Measurements from ENCODE around the gene VSTM1. TPM values are rescaled to one million over a fixed set of nuclear protein-coding genes. Genes with fewer than 3 reads are reported as not detected.
A peak's percentile ranks its signal among the peaks of the same experiment; 100 is the strongest.
"Not testable (repeated sequence)": the region's sequence is repeated elsewhere in the genome, so short reads cannot be mapped to it uniquely, and the experiment has no call there.

Gene VSTM1, protein sequence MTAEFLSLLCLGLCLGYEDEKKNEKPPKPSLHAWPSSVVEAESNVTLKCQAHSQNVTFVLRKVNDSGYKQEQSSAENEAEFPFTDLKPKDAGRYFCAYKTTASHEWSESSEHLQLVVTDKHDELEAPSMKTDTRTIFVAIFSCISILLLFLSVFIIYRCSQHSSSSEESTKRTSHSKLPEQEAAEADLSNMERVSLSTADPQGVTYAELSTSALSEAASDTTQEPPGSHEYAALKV
- not detected in 2 replicates for total RNA-seq (2014; rRNA removed)
- polyA plus RNA-seq (2012) = not detected

DNA sequence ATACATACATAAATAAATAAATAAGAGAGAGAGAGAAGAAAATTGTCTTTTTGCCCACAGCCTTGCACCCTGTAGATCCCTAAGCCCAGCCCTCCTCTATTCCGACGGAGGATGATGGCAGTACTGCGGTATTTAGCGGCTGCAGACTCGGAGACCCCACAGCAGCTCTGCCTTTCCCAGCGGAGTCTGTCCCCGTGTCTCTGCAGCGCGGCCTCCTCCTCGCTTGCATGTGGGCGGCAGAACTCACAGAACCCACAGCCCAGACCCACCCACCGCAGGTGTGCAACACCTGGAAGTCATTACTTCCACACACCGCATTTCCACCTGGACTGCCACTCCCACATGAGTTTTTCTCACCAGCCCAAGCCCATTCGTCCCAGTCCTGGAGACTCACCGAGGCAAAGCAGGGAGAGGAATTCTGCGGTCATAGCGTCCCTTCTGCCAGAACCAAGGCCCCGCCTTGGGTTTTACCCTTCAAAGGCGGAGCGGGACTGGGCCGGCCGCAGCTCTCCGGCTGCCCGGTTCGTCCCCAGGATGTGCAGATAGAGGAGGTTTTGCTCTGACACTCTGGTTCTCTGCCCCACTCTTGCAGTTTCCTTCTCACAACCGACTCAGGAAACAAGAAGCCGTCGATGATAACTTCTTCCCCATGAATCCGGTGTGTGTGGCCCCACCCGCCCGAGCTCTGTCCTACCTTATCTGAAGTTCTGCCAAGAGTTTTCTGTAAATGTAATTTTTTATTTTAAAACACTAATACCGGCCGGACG lies at the start of gene VSTM1:
Gene VSTM1, minus strand, starts transcription at position 548 of the 767 bp plus-strand sequence. Its CDS starts 120 bp downstream, at position 428.
- no peak for DNase-seq (ENCODE audit: low read depth)

DNA sequence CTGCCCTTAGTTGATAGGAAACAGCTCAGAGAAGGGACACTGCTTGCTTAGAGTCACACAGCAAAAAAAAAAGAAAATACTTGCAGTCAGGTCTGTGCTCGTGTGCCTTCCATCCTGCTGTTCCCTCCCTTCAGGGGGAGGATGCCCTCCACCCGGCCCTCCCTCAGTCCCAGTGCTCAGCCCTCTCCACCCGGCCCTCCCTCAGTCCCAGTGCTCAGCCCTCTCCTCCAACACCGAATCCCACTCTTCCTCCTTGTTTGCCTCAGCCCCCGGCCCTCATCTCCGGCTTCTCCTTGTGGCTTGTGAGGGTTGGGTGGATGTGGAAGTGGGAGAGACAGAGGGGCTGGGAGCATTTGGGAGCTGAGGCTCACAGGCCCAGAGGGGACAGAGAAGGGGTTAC lies 46.0 kb upstream of the VSTM1 start:
- DNase-seq (ENCODE audit: low read depth) = no peak

DNA sequence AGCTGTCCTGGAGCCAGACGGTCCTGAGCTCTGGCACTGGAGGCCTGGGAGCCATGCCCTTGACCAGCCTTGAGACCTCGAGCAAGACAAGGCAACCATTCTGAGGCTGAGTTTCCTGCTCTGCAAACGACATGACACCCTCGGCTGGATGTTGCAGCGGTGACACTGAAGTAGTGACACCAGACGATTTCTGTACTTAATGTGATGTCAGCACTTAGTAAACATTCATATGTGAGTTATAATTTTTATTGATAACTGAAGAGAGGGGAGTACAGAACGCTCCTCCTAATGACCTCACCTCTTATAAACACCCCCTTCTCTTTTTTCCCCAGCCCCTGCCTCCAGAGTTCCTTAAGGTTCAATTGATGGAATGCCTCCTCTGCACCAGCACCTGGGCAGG lies 44.8 kb upstream of the VSTM1 start:
- no peak for DNase-seq (ENCODE audit: low read depth)

DNA sequence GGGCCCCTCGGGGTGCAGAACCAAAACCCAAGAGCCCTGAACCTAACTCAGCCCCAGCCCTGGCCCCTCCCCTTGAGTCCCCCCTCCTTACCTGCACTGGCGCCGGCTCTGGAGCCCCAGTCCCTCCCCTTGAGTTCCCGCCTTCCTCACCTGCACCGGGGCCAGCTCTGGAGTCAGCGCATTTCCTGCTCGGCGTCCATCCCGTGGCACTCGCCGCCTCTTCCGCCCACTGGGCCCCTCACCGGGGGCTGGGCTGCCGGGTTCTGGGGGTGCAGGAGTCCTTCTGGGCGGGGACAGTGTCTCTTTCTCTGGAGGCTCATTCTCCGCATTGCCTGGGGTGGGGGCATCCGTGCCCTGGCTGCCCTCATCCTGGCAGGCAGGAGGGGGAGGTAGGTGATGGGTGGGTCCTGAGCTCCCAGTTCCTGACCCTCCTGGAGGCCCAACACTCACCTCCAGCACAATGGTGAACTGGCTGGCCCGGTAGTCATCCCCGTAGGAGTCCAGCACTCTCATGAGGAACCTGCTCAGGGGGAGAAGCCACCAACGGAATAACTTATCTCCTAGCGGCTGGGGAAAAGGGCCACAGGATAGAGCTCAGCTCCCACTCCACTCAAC lies 44.3 kb upstream of the VSTM1 start:
- no peak for DNase-seq (ENCODE audit: low read depth)

DNA sequence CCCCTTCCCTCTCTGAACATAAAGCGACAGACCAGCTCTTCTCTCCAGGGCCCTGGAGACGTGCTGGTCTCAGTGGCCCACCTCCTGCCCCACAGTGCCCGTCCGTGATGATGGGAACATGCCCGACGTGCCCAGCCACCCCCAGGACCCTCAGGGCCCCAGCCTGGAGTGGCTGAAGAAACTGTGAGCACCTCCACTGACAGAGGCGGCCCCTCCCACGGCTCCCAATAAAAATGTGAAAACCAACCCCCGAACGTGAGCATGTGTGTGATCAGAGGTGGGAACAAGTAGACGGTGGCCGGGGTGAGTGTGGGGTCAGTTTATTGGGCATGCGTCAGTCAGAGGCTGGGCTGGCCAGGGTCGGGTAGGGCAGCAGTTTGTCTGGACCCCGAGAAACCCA lies 43.0 kb upstream of the VSTM1 start:
- no peak for DNase-seq (ENCODE audit: low read depth)

DNA sequence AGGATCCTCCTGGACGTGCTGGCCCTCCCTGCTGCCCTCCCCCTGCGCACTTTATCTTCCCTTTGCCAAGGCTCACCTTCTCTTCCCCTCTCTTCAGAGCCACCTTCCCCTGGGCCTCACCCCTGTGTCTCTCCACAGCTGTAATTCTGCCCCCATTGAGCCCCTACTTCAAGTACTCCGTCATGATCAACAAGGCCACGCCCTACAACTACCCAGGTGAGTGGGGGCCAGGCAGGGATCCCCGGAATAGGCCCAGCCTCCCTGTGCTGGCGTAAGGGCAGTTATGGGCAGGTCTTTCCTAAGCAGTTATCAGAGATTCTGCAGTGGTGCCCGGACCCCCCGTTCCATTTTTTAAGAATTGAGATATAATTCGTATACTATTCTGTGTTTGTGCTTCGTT lies 42.1 kb upstream of the VSTM1 start:
- DNase-seq (ENCODE audit: low read depth) = no peak

DNA sequence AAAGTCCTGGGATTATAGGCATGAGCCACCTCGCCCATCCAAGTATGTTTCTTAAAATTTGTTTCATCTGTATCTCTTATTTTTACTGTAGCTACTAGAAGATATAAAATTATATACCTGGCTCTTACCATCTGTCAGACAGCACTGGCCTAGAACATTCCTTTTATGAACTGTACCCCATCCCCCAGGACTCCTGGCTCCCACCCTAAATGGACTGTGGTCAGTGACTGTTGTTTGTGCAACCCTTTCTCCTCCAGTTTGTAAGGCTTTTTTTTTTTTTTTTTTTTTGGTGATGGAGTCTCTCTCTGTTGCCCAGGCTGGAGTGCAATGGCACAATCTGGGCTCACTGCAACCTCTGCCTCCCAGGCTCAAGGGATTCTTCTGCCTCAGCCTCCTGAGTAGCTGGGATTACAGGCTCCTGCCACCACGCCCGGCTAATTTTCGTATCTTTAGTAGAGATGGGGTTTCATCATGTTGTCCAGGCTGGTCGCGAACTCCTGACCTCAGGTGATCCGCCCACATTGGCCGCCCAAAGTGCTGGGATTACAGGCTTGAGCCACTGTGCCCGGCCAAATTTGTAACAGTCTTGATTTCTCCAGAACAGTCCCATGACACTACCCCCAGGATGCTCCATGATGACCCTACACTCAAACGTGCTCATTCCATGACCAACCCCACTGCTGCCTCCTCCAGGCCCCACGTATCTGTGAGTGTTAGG lies 41.5 kb upstream of the VSTM1 start:
- DNase-seq (ENCODE audit: low read depth) = no peak

DNA sequence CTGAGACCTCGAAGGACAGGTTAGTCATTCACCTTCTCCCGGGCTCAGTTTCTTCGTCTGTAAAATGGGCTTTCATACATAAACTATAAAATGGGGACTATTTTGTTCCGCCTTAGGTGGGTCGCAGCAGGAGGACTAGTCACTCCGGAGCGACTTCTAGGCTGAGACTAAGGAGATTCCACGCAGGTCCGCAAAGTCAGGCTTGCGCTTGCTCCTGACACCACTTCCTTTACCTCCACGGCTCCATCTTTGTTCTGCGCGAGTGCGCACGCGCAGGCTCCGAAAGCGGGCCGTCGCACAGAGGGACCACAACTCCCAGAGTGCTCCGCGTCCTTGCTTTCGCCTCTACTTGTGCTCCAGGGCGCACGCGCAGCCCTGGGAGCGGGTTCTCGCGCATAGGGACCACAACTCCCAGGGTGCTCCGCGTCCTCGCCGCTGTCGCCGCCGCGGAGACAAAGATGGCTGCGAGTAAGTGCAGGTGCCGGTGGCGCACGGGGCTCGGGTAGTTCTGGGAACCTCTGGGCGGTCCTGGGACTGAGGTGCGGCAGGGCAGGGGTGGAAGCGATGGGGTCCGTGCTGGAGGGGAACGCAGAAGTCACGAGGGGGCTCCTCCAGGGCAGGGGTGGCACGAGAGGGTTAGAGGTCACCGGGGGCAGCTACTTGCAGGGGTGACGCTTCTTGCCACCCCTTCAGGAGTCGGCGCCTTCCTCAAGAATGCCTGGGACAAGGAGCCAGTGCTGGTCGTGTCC lies 38.9 kb upstream of the VSTM1 start, which contains the start of gene NDUFA3:
Gene NDUFA3, plus strand, starts transcription at position 435 of the 749 bp plus-strand sequence. Its CDS starts 24 bp downstream, at position 459.
- peak; percentile 97 for DNase-seq (ENCODE audit: low read depth)

DNA sequence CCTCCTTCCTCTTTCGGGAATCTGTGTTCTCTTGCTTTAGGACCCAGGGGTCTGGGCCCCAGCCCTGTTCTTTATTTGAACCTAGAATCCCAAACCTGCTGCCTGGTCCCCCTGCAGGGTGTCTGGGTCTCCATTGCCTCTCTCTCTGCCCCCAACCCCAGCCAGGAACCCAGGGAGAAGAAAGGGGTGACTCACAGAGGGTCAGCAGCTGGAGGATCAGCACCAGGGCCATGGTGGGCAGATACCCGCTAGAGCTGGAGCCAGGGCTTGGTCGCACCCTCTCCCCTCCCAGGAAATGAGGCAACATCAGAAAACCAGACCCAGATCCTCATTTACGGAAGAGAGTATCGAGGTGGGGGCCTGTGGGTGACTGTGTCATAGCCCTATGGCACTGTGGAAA lies 36.9 kb upstream of the VSTM1 start, which contains the start of gene OSCAR:
Gene OSCAR, minus strand, starts transcription at position 243 of the 400 bp plus-strand sequence. Its CDS starts 11 bp downstream, at position 232.
- DNase-seq (ENCODE audit: low read depth) = no peak

DNA sequence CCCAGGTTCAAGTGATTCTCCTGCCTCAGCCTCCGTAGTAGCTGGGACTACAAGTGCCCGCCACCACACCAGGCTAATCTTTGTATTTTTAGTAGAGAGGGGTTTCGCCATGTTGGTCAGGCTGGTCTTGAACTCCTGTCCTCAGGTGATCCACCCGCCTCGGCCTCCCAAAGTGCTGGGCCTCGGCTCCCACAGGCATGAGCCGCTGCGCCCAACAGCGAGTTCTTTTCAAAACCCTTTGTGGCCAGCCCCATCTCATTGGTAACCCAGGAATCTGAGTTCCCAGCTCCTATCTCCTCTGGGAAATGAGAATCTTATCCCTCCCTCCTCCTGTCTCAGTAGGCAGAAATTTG lies 36.2 kb upstream of the VSTM1 start:
- DNase-seq (ENCODE audit: low read depth) = not testable (repeated sequence)

DNA sequence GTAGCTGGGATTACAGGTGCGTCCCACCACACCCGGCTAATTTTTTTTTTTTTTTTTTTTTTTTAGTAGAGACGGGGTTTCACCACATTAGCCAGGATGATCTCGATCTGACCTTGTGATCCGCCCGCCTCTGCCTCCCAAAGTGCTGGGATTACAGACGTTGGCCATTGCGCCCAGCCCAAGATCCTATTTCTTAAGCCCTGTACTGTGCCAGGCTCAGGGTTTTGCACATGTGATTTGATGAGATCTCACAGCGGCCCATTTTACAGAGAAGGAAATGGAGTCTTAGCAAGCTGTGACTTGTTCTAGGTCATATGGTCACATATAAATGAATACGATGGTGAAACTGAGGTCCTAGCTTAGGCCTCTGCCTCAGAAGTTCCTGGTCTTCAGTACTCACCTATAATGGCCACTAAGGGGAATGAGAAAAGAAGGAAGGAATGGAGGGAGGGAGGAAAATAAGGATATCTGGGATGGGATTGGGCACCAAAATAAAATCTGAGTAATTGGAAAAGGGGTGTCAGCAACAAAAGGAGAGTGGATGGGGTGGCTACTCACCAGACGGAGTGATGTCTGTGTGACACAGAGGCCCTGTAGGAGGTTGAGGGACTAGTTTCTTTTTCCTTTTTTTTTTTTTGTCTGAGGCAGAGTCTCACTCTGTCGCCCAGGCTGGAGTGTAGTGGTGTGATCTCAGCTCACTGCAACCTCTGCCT lies 35.6 kb upstream of the VSTM1 start:
- DNase-seq (ENCODE audit: low read depth) = no peak

DNA sequence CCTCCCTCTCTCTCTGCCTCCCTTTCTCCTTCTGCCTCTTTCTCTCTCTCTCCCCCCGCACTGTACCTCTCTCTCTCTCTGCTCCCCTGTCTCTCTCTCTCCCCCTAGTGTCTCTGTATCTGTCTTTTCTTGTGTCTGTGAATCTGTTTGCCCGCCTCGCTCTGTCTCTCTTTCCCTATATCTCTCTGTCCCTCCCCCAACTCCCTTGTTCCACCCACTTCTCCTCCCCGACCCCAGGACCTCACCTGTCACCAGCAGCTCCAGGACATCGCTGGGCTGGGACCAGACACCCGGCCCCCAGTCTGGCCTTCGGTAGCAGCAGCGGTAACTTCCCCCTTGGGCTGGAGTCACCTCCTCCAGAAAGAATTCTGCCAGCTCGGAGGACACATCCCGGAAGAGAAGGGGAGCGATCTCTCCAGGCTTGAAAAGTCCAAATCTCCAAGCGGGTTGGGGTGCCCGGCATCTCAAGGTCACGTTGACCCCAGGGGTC lies 33.0 kb upstream of the VSTM1 start:
- DNase-seq (ENCODE audit: low read depth) = peak; percentile 66

DNA sequence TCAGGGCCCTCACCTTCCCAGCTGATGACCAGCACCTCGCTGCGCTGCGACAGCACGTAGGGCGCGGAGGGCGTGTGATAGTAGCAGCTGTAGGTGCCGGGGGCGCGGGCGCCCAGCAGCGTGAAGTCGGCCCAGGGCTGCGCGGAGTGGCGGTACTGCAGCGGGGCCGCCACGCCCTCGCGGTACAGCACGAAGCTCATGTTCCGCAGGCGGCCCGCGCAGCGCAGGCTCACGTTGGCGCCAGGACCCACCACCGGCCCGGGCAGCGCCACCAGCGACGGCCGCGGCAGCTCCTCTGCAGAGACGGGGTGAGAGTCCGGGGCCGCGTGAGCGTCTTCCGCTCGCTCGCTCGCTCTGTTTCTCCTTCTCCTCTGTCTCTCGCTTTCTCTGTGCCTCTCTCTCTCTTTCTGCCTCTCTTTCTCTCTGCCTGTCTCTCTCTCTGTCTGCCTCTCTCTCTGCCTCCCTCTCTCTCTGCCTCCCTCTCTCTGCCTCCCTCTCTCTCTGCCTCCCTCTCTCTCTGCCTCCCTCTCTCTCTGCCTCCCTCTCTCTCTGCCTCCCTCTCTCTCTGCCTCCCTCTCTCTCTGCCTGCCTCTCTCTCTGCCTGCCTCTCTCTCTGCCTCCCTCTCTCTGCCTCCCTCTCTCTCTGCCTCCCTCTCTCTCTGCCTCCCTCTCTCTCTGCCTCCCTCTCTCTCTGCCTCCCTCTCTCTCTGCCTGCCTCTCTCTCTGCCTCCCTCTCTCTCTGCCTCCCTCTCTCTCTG lies 32.3 kb upstream of the VSTM1 start:
- peak; percentile 39 for DNase-seq (ENCODE audit: low read depth)

DNA sequence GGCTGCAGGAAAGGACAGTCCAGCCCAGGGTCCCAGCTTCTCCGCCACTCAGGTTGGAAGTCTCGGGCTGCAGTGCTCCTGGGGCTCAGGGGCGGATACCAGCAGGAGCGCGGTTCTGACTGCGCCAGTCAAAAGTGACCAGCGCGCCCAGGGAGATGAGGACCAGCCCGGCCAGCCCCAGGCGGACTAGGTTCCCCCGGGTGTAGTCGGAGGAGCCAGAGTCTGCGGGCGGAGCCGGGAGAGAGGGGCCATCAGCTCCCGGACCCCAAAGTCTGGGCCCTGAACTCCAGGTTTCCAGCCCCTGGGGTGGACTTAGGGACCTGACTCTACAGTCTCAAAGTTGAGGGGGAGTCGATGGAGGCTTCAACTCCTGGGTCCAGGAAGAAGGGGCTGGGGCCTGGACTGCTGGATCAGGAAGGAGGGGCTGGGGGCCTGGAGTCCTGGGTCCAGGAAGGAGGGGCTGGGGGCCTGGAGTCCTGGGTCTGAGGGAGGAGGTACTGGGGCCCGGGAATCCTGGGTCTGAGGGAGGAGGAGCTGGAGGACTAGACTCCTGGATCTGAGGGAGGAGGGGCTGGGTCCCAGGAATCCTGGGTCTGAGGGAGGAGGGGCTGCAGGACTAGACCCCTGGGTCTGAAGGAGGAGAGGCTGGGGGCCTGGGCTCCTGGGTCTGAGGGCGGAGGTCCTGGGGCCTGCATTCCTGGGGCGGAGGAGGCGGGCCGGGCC lies 31.6 kb upstream of the VSTM1 start:
- no peak for DNase-seq (ENCODE audit: low read depth)

DNA sequence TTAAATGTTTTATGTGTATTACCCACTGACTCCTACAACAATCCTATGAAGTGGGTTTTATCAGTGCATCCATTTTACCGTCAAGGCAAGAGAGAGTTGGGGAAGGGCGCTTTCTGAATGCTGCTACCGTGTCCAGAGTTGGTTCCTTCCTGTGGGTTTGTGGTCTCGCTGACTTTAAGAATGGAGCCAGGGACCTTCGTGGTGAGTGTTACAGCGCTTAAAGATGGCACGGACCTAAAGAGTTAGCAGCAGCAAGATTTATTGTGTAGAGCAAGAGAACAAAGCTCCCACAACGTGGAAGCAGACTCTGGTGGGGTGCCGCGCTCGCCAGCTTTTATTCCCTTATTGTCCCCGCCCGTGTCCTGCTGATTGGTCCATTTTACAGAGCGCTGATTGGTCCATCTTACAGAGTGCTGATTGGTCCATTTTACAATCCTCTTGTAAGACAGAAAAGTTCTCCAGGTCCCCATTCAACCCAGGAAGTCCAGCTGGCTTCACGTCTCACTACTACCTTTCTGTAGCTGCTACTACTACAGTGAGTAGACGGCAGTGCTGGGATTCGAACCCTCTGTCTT lies 30.8 kb upstream of the VSTM1 start:
- no peak for DNase-seq (ENCODE audit: low read depth)

DNA sequence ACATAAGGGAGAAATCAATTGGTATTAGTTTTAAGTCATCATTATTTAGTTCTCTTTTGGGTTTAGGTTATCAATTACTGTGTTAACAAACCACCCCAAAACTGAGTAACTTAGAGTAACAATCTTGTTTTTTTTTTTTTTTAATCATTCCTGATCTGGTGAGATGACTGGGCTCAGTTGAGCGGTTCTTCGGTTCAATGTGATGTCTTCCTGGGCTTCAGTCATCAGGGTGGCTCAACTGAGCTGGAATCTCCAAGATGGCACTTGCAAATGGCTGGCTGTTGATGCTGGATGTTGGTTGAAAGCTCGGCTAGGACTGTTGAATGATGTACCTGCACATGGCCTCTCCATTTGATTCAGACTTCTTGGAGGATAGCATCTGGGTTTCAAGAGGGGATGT lies 20.7 kb upstream of the VSTM1 start:
- no peak for DNase-seq (ENCODE audit: low read depth)

DNA sequence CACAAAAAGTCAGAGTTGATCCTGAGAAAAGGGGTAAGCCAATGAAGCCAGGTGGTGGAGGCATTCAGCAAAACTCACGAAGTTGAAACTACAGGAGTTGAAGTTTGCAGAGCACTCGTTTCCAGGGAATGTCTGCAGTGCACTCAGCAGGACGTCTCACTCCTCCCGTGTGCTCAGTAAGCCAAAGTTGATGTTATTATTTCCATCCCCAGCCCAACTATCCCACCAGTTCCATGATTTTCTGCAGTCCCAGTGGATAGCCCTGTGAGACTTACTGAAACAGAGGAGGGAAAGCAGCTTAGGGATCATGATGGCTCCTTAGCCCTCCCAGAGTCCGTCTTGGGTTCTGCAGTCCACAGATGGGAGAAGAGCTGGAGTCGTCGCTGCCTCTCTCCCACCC lies 17.3 kb upstream of the VSTM1 start, which contains the start of gene TARM1:
Gene TARM1, minus strand, starts transcription at position 334 of the 400 bp plus-strand sequence. Its CDS starts 25 bp downstream, at position 309.
- no peak for DNase-seq (ENCODE audit: low read depth)

DNA sequence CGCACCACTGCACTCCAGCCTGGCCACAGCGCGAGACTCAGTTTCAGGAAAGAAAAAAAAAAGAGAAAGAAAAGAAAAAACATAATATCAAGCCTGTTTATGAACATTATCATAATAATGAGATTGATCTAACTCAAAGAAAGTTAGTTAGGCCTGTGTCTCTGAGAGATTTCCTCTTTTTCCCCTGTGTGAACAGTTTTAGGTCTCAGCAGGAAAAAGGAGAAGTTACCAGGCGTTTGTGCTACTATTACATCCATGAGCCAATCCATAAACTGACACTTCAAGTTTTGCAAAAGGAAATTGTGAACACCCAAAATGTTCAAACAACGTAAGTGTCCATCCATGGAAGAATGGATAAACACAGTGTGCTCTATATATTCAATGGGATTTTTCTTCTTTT lies 13.6 kb upstream of the VSTM1 start:
- DNase-seq (ENCODE audit: low read depth) = no peak

All from LHCN-M2 (cell line).